EH (cell line): Measurements from ENCODE around the gene VAPB.

Source experiments
- DNase-seq: peaks from one replicate; pipeline ENCODE4 v3.0.0-alpha.2; 2015; ENCODE audit warnings: low read depth

The VAPB gene

DNA sequence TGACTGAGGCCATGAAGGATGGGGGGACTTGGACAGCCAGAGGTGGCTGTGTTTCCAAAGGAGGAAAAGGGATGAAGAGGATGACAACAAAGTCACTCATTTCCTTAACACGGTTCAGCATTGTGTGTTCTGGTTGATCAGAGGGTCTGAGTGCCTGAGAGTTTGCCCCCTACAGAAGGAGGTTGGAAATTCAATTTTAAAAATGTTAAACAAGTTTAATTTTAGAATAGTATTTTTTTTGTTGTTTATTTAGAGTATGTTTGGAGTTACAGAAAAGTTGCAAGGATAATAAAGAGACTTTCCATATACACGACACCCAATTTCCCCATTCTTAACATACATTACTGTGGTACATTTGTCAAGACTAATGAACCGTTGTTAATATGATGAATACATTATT is 10.3 kb upstream of the VAPB start:
- no peak for DNase-seq

DNA sequence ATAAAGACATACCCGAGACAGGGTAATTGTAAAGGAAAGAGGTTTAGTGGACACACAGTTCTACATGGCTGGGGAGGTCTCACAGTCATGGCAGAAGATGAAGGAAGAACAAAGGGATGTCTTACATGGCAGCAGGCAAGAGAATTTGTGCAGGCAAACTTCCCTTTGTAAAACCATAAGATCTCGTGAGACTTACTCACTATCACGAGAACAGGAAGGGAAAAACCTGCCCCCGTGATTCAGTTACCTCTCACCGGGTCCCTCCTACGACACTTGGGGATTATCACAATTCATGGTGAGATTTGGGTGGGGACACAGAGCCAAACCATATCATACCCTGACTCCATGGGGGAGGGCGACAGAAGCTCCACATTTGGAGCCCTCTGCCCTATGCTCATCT is 7.4 kb upstream of the VAPB start:
- no peak for DNase-seq

DNA sequence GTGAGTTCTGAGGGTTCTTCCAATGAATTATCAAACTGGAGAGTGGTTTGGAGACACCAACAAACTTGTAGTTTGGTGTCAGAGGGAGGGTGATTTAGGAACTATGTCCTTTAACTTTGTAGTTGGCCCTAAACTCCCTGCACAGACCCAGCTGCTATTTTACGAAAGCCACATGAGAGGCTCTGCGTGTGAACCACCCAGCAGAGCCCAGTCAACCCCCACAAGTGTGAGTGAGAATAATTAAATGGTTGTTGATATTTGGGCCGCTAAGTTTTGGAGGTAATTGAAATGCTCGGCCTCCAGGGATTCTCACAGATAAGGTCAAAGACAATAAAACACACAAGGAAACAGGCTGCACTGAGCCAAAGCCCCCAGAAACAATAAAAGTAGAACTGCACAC is 6.9 kb upstream of the VAPB start:
- DNase-seq, result no peak

DNA sequence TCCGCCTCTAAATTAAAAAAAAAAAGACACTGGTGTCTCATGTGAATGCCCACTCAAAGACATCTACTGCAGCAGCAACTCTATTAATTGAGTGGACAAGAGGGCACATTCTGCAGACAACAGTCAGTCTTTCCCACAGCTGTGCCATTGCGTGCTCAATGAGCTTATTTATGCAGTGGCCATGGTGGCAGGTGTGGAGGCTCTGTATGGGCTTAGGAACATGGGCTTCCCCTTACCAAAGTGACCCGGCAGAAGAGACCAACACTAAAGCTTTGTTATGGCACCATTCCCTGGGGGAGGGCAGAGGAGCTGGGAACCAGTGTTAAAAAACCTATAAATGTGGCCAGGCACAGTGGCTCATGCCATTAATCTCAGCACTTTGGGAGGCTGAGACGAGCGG is 4.2 kb upstream of the VAPB start:
- DNase-seq, result no peak

DNA sequence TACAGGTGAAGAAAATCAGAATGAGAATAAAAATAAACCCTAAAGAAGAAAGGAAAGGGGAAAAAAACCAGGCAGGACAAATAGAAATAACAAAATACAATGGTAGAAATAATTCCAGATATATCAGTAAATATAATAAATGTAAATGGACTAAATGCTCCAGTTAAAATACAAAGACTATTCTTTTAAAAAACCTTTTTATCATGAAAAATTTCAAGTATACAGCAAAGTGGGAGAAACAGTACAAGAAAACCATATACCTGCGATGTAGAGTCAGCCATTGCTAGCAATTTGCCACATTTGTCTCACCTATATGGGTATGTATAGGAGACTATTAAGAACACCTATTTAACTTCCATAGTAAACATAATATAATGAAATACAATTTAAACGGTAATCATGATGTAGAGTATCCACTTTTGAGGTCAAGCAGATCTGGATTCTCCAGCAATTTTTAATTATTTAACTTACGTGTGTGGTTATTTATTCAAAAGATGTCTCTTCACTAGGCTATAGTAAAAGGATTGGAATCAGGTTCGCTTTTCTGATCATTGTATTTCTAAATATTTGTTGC is 914 bp upstream of the VAPB start:
- no peak for DNase-seq

DNA sequence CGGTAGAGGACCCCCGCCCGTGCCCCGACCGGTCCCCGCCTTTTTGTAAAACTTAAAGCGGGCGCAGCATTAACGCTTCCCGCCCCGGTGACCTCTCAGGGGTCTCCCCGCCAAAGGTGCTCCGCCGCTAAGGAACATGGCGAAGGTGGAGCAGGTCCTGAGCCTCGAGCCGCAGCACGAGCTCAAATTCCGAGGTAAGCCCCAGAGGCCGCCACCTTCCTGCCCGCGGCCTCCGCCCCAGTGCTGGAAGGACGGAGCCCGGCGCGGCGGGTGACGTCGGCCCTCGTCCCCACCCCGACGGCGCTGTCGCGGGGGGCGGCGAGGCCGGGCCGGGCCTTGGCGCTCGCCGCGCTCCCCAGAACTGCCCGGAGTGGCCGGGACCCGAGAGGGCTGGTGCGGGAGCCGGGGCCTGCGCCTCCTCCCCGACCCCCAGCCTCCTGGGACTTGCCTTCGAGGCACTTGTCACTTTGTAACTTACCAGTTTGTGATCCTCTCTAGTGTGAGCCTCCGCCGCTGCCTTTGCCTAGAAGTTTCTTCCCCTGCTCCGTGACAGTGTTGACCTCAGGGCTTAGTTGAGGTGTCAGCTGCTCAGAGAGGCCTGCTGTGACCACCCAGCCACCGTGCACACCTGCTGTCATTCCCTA is 417 bp downstream of the VAPB start:
- DNase-seq, result peak; percentile 56

DNA sequence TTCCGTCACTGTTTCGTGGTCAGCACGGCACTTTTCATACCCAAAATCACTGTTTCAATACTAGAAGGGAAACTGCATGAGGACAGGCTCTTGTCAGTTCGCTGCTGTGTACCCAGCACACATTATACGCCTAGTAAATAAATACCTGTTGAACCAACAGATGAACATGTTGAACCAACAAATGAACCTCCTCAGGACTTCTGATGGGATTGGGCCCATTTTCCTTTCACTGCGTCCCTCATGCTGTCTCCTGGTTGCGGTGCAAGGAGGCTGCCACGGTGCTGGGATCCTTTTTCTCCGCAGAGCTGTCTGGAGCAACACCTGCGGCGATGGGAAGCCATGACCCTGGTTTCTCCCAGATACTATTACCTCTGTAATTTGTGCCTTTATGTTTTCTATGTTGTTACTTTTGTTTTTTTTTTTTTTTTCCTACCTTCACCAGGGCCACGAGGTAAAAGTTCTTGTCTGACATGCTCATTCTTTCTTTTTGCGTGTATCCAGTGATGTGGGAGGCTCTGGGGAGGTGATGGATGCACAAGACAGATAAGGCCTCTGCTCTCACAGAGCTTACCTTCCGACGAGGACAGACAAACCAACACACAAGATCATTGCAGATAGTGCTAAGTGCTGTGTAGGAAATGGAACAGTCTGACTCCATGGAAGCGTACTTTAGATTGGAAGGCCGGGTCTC is 1.1 kb downstream of the VAPB start:
- DNase-seq, result no peak

DNA sequence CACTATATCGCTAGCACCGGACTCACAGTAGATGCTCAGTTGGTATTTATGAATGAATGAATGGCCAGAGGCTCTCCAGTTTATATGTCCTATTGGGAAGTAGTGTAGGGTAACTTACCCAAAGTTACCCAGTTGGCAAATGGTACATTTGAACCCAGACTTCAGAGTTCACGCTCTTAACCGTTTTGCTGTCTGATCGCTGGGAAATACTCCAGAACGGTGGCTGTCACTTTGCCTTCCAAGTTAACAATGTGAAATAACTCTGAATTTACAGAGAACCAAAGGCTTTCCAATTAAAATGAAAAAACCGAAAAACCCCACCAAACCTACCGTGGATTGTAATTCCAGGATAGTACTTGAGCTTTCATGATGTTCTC is 1.6 kb downstream of the VAPB start:
- DNase-seq, result no peak

DNA sequence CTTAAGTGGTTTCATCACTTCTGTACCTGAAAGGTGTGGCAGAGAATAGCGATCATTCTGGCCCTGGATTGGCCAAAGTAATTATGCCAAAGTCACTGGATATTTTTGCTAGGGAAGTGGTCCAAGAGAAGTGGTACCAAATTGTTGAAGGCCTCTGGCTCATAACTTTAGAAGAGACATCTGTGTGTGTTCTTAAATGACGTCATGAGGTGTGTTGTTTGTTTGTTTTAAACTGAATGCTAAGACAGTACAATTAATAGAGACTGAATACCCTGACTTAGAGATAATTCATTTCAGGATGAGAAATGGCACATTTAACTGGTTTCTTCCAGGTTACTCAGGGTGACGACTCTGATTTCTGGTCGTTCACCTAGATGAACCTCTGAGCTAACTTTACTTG is 3.3 kb downstream of the VAPB start:
- DNase-seq, result no peak

DNA sequence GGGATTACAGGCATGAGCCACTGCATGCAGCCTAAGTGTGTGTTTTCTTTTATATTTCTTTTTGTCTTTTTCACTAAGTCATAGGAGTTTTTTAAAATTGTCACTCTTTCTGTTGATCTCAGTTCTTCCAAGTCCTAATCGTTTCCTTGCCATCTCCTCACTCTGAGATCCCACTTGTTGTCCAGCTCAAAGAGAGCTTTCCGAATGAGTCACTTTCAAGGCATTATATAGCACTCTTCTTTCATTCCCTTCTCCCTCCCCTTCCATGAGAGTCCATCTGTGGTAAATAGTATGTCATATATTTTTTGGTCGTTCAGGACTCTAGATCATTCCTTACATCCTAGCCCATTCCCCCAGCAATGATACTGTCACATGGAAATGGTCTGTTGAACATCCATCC is 4.3 kb downstream of the VAPB start:
- DNase-seq, result peak; percentile 67

DNA sequence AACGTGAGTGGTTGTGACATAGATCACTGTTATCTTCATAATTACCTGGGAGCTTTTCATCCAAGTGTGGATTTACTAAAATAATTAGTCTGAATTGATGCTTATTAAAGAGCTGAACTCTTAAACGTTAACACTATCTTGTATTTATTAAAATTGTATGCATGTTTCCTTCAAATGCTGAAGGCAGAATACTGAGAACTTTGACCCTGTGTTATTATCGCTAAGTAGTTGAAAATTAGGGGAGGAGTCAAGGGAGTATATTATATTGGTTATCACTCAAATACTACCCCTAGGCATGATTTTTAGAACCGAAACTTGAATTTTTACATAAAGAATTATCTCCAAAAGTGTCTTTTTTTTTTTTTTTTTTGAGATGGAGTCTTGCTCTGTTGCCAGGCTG is 5.8 kb downstream of the VAPB start:
- no peak for DNase-seq

DNA sequence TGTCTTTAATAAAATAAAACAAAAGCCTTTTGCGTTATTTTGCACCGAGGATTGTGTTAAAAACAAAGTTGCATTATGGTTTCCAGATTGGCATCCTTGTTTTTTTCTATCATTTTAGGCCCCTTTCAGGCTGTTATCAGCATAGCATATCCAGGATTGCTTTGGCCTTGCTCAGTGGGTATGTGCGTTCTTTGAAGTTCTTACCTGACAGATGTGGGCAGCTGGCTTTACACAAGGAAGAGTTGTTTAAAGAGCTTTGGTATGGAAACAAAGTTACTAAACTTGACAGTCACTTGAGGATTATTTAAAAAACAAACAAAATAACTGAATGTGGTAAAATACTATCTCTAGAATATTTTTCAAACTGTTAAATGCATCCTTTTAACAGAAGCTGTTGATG is 6.6 kb downstream of the VAPB start:
- no peak for DNase-seq

DNA sequence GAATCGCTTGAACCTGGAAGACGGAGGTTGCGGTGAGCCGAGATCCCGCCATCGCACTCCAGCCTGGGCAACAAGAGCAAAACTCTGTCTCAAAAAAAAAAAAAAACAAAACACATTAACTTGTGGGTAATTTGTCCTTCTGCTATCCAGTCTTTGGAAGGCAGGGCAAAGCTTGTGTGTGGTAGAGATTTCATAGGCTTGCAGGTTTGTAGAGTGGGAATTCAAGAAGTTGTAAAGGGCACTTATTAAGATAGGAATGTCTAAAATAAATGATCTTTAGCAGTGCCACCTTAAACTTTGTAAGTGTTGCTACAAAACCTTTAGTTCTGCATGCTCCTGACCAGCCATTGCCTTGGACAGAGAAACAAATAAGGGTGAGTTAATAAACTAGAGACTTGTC is 8.4 kb downstream of the VAPB start:
- DNase-seq, result no peak

DNA sequence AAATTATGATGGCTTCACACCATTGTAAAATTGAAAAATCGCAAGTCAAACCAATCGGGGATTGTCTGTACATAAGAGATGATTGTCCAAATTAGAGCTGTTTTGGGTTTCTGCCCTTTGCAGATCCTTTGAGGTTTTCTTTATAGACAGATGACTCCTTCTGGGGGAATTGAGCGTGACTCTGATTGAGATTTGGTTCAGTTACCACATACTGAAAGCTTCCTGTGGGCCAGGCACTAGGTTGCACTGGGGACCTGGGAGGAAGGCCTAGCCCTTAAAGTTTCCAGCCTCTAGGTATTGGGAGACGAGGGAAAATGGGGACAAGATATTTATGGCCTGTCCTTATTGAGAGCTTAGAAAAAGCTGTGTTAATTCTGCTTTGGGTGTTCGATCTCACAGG is 9.2 kb downstream of the VAPB start:
- no peak for DNase-seq

DNA sequence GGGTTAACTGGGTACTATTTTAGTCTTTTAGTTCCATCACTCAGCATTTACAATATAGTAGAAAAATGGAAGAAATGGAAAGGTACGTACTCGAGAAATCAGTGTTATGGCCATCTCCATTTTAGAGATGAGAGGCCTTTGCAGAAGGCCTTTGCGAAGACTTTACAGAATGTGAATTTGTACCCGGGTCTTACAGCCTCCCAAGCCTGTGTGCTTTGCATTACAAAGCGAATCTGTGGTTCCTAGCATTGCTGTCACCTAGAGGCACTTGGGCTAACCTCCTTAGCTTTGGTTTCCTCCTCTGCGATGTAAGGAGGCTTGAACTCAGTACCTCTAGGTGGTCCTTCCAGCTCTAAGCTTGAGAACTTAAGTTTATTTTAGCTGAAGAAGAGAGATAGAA is 10.9 kb downstream of the VAPB start:
- no peak for DNase-seq

DNA sequence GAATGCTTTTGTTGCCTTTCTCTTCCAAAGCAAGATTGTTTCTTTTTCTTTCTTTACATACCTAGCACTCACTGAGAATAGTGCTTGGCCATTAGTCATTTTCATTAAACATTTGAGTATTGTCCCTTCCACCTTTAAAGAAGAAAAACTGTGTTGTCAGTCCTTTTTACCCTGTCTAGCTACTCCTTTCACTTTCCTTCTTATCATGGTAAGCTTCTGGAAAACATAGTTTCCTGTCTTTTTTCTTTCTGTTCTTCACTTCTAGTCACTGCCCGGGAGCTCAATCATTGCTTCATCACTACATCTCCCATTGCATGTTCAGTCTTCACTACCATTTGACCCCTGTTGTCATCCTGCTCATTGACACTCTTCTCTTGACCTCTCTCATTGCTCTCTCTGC is 12.1 kb downstream of the VAPB start:
- no peak for DNase-seq

DNA sequence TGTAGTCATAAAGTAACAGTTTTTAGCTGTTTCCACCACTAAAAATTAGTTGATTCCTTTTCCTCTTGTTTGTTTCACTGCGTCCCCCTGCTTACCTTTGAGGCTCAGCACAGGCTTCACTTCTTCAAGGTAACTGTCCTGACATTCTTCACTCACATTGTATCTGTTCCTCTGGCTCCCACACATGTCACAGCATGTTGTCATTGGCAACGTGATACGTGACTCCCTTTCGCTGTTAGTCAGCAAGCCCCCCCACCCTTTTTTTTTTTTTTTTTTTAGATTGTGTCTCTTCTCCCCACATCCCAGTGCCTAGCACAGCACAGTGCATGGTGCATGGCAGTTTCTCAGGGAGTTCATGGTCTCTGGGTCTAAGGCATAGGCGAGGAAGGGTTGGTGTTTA is 13.3 kb downstream of the VAPB start:
- DNase-seq, result no peak

DNA sequence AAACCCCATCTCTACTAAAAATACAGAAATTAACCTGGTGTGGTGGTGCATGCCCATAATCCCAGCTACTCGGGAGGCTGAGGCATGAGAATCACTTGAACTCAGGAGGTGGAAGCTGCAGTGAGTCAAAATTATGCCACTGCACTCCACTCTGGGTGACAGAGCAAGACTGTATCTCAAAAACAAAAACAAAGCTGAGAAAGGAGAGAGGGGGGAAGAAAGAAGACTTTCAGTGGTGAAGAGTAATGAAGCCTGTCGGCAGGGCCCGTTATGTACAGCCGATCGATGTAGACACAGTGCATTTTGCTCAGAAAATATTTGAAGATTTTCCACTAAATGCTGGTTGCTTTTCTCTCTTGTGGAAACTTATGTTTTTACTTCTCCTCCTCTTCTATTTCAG is 13.8 kb downstream of the VAPB start:
- no peak for DNase-seq

DNA sequence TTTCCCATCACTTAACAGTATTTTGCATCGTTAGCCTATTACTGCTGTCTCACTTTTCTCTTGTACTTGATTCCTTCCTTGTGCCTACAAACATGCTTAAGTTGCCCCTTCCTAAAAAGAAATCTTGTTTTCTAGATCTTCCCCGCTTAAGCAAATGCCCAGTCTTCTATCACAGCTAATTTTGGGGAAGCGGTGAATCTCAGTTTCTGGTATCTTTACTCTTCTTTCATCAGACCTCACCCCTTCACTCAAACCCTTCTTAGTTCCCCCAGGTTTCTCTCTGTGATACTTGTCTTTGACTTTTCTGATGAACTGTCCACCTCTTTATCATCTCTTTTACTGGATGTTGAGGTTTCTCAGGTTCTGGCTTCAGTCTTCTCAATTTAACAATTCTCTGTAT is 14.2 kb downstream of the VAPB start:
- DNase-seq, result no peak

DNA sequence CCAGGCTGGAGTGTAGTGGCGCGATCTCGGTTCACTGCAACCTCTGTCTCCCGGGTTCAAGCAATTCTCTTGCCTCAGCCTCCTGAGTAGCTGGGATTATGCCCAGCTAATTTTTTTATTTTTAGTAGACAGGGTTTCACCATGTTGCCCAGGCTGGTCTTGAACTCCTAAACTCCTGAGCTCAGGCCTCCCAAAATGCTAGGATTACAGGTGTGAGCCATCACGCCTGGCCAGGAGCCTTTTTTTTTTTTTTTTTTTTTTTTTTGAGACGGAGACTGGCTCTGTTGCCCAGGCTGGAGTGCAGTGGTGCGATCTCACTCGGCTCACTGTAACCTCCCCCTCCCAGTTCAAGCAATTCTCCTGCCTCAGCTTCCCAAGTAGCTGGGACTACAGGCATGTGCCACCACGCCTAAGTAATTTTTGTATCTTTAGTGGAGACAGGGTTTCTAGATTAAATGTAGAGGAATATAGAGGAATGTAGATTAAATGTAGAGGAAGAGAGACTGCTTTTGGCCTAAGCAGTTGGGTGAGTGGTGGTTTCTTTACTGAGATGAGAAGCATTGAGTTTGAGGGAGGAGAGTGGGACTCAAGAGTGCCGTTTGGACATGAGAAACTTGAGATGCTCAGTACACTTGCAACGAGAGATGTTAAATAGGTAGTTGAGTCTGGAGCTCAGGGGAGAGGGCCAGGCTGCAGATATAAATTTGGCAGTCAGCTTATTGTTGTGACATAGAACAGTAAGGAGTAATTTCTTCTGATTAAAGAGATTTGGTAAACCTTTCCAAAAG is 16.7 kb downstream of the VAPB start:
- DNase-seq, result no peak

DNA sequence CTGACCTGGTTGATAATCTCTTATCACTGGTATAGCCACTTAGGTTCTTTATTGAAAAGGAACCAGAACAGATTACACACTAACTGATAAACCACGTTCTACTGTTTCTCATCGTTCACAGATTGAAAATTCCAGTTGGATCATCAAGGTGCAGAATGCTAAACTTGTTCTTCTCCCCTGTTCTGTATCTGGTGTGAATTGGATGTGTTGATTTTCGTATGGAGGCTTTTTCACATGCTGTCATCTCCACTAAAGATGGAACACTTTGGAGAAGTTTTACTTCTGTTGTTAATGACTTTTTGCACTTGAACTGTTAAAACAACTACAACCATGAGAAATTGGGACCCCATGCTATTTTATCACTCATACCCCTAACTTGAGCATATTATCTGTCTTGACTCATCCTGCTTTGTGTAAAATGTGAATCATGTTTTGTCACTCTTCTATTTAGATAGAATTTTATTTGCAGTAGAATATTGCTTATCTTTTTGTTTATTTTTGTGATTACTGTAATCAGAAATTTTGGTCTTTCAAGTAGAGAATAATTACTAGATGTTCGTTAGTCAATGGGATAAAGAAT is 17.5 kb downstream of the VAPB start:
- DNase-seq, result peak; percentile 29

DNA sequence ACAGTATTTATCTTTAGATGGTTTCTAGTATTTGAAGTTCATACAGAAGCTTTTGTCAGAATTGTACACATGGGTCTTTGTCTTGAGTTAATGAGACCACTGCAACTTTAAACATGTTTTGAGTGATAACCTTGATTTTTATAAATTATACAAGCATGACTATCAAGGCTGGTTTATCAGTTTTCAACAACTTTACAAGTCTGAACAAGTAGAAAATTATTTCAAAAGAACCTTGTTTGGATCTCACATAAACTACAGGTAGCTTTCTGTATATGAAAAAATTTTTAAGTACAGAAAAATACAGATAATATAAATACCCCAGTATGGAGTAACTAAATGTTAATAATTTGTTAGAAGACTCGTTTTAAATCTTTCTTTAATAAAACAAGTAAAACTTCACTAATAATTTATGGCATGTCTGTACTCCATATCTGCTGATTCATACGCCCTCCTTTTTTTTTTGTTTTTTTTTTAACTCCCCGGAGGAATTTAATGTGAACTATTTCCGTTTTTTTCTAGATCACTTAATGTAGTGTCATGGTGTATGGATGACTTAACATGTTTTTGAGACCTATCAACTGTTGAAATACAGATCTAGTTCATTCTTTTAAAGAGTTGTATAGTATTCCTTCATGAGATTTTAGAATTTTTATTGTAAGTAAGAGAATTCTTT is 18.3 kb downstream of the VAPB start:
- peak; percentile 41 for DNase-seq
